Measurements from ENCODE around the gene MEI1.

Gene MEI1

GRCh38 chr22:41782751-41783150 lies 83.4 kb downstream of the MEI1 start:
- no peak for DNase-seq (ENCODE audit: low read depth)

GRCh38 chr22:41787331-41787730 lies 88.0 kb downstream of the MEI1 start:
- DNase-seq (ENCODE audit: low read depth): no peak

- DNase-seq (ENCODE audit: low read depth): no peak
Observed at GRCh38 chr22:41793871-41794270, 94.6 kb downstream of the MEI1 start.

- no peak for DNase-seq (ENCODE audit: low read depth)
Observed at GRCh38 chr22:41798736-41799135, 99.4 kb downstream of the MEI1 start.

GRCh38 chr22:41799486-41800347 lies 100.4 kb downstream of the MEI1 start:
- no peak for DNase-seq (ENCODE audit: low read depth)

GRCh38 chr22:41800348-41801146 lies 101.2 kb downstream of the MEI1 start, which contains the start of gene CCDC134:
Gene CCDC134 (plus strand): TSS chr22:41800679. CDS start chr22:41808891, 8,212 bp downstream.
- DNase-seq (ENCODE audit: low read depth): peak; percentile 68

GRCh38 chr22:41801147-41801819 lies 102.0 kb downstream of the MEI1 start:
- no peak for DNase-seq (ENCODE audit: low read depth)

- DNase-seq (ENCODE audit: low read depth): no peak
Observed at GRCh38 chr22:41801886-41802285, 102.6 kb downstream of the MEI1 start.

GRCh38 chr22:41805639-41806038 lies 106.3 kb downstream of the MEI1 start:
- DNase-seq (ENCODE audit: low read depth): no peak

GRCh38 chr22:41808400-41808799 lies 109.1 kb downstream of the MEI1 start:
- no peak for DNase-seq (ENCODE audit: low read depth)

- no peak for DNase-seq (ENCODE audit: low read depth)
Observed at GRCh38 chr22:41810022-41810421, 110.7 kb downstream of the MEI1 start.

- DNase-seq (ENCODE audit: low read depth): no peak
Observed at GRCh38 chr22:41812805-41813545, 113.7 kb downstream of the MEI1 start.

- no peak for DNase-seq (ENCODE audit: low read depth)
Observed at GRCh38 chr22:41813726-41814410, 114.6 kb downstream of the MEI1 start.

GRCh38 chr22:41815716-41816115 lies 116.4 kb downstream of the MEI1 start:
- DNase-seq (ENCODE audit: low read depth): no peak

GRCh38 chr22:41816241-41816640 lies 116.9 kb downstream of the MEI1 start:
- DNase-seq (ENCODE audit: low read depth): no peak

GRCh38 chr22:41816871-41817270 lies 117.6 kb downstream of the MEI1 start:
- no peak for DNase-seq (ENCODE audit: low read depth)

GRCh38 chr22:41818011-41818410 lies 118.7 kb downstream of the MEI1 start:
- no peak for DNase-seq (ENCODE audit: low read depth)

GRCh38 chr22:41818596-41818995 lies 119.3 kb downstream of the MEI1 start:
- no peak for DNase-seq (ENCODE audit: low read depth)

GRCh38 chr22:41819257-41819656 lies 120.0 kb downstream of the MEI1 start:
- DNase-seq (ENCODE audit: low read depth): no peak

- DNase-seq (ENCODE audit: low read depth): no peak
Observed at GRCh38 chr22:41820447-41820846, 121.1 kb downstream of the MEI1 start.
